ENCODE measurements around the gene BACE2.
"Not testable (repeated sequence)": the region's sequence is repeated elsewhere in the genome, so short reads cannot be mapped to it uniquely, and the experiment has no call there.

Gene BACE2

GRCh38 chr21:41182547-41182946 lies 14.6 kb downstream of the BACE2 start:
- H3K27me3 ChIP-seq (ENCODE audit: control insufficient read depth, insufficient read depth, low read length), result no peaks in the 10 kb centered on the region
- no peaks in the 10 kb centered on the region for H3K36me3 ChIP-seq (ENCODE audit: control insufficient read depth, insufficient read depth, low read length)
- peaks cover 30% of the 10 kb centered on the region for H3K4me1 ChIP-seq (ENCODE audit: control insufficient read depth, insufficient read depth, low read length)
- peaks cover 15% of the 10 kb centered on the region for H3K9me3 ChIP-seq (ENCODE audit: control insufficient read depth, insufficient read depth, low read depth, low read length)
- H3K9ac ChIP-seq (ENCODE audit: low read length), result no peak overlapping the region
- H3K27ac ChIP-seq (ENCODE audit: low read depth, low read length), result no peak overlapping the region
- H3K4me3 ChIP-seq (ENCODE audit: low read depth, low read length), result no peak overlapping the region

- no peak overlapping the region; the same call in 1 of the 2 replicates for H3K4me3 ChIP-seq (ENCODE audit: low read depth, low read length)
- H3K36me3 ChIP-seq (ENCODE audit: control insufficient read depth, insufficient read depth, low read length), result no peaks in the 10 kb centered on the region
- H3K27ac ChIP-seq (ENCODE audit: low read depth, low read length), result peak overlapping the region; percentile 61
- peaks cover 30% of the 10 kb centered on the region for H3K4me1 ChIP-seq (ENCODE audit: control insufficient read depth, insufficient read depth, low read length)
- peaks cover 15% of the 10 kb centered on the region for H3K9me3 ChIP-seq (ENCODE audit: control insufficient read depth, insufficient read depth, low read depth, low read length)
- no peak overlapping the region for H3K9ac ChIP-seq (ENCODE audit: low read length)
- H3K27me3 ChIP-seq (ENCODE audit: control insufficient read depth, insufficient read depth, low read length), result no peaks in the 10 kb centered on the region
Observed at GRCh38 chr21:41183575-41183974, 15.6 kb downstream of the BACE2 start.

- Histone ChIP-seq H3K9me3 (ENCODE audit: control insufficient read depth, insufficient read depth, low read depth, low read length) (peaks cover 15% of the 10 kb centered on the region), H3K4me1 (ENCODE audit: control insufficient read depth, insufficient read depth, low read length) (peaks cover 25% of the 10 kb centered on the region)
Observed at GRCh38 chr21:41185802-41186201, 17.8 kb downstream of the BACE2 start.

GRCh38 chr21:41186755-41187536 lies 19.0 kb downstream of the BACE2 start:
- no peak overlapping the region for H3K9ac ChIP-seq (ENCODE audit: low read length)
- H3K4me1 ChIP-seq (ENCODE audit: control insufficient read depth, insufficient read depth, low read length), result peaks cover 25% of the 10 kb centered on the region
- H3K4me3 ChIP-seq (ENCODE audit: low read depth, low read length), result no peak overlapping the region
- H3K9me3 ChIP-seq (ENCODE audit: control insufficient read depth, insufficient read depth, low read depth, low read length), result peaks cover 7% of the 10 kb centered on the region
- no peak overlapping the region for H3K27ac ChIP-seq (ENCODE audit: low read depth, low read length)
- no peaks in the 10 kb centered on the region for H3K27me3 ChIP-seq (ENCODE audit: control insufficient read depth, insufficient read depth, low read length)
- no peaks in the 10 kb centered on the region for H3K36me3 ChIP-seq (ENCODE audit: control insufficient read depth, insufficient read depth, low read length)

More at GRCh38 chr21:41185802-41186201, 17.8 kb downstream of the BACE2 start:
- no peak overlapping the region for H3K4me3 ChIP-seq (ENCODE audit: low read depth, low read length)
- H3K27me3 ChIP-seq (ENCODE audit: control insufficient read depth, insufficient read depth, low read length), result no peaks in the 10 kb centered on the region
- H3K27ac ChIP-seq (ENCODE audit: low read depth, low read length), result no peak overlapping the region
- no peak overlapping the region for H3K9ac ChIP-seq (ENCODE audit: low read length)
- H3K36me3 ChIP-seq (ENCODE audit: control insufficient read depth, insufficient read depth, low read length), result no peaks in the 10 kb centered on the region

- Histone ChIP-seq H3K4me1 (ENCODE audit: control insufficient read depth, insufficient read depth, low read length) (peaks cover 25% of the 10 kb centered on the region), H3K9me3 (ENCODE audit: control insufficient read depth, insufficient read depth, low read depth, low read length) (peaks cover under 1% of the 10 kb centered on the region), H3K27me3 (ENCODE audit: control insufficient read depth, insufficient read depth, low read length) (no peaks in the 10 kb centered on the region), H3K9ac (ENCODE audit: low read length) (no peak overlapping the region), H3K27ac (ENCODE audit: low read depth, low read length) (no peak overlapping the region), H3K4me3 (ENCODE audit: low read depth, low read length) (no peak overlapping the region), H3K36me3 (ENCODE audit: control insufficient read depth, insufficient read depth, low read length) (no peaks in the 10 kb centered on the region)
Observed at GRCh38 chr21:41187537-41188025, 19.6 kb downstream of the BACE2 start.

GRCh38 chr21:41188486-41189149 lies 20.7 kb downstream of the BACE2 start:
- no peak overlapping the region for H3K4me3 ChIP-seq (ENCODE audit: low read depth, low read length)
- no peak overlapping the region for H3K27ac ChIP-seq (ENCODE audit: low read depth, low read length)
- H3K4me1 ChIP-seq (ENCODE audit: control insufficient read depth, insufficient read depth, low read length), result peaks cover 17% of the 10 kb centered on the region
- H3K9me3 ChIP-seq (ENCODE audit: control insufficient read depth, insufficient read depth, low read depth, low read length), result no peaks in the 10 kb centered on the region
- no peaks in the 10 kb centered on the region for H3K36me3 ChIP-seq (ENCODE audit: control insufficient read depth, insufficient read depth, low read length)
- no peaks in the 10 kb centered on the region for H3K27me3 ChIP-seq (ENCODE audit: control insufficient read depth, insufficient read depth, low read length)
- H3K9ac ChIP-seq (ENCODE audit: low read length), result no peak overlapping the region

- Histone ChIP-seq H3K4me3 (ENCODE audit: low read depth, low read length) (no peak overlapping the region), H3K36me3 (ENCODE audit: control insufficient read depth, insufficient read depth, low read length) (no peaks in the 10 kb centered on the region), H3K9ac (ENCODE audit: low read length) (no peak overlapping the region), H3K27ac (ENCODE audit: low read depth, low read length) (no peak overlapping the region), H3K27me3 (ENCODE audit: control insufficient read depth, insufficient read depth, low read length) (no peaks in the 10 kb centered on the region), H3K9me3 (ENCODE audit: control insufficient read depth, insufficient read depth, low read depth, low read length) (no peaks in the 10 kb centered on the region), H3K4me1 (ENCODE audit: control insufficient read depth, insufficient read depth, low read length) (peaks cover 11% of the 10 kb centered on the region)
Observed at GRCh38 chr21:41189150-41189745, 21.3 kb downstream of the BACE2 start.

- not testable (repeated sequence) for H3K36me3 ChIP-seq (ENCODE audit: control insufficient read depth, insufficient read depth, low read length); H3K4me3 ChIP-seq (ENCODE audit: low read depth, low read length); H3K27ac ChIP-seq (ENCODE audit: low read depth, low read length); H3K27me3 ChIP-seq (ENCODE audit: control insufficient read depth, insufficient read depth, low read length); H3K9ac ChIP-seq (ENCODE audit: low read length); H3K9me3 ChIP-seq (ENCODE audit: control insufficient read depth, insufficient read depth, low read depth, low read length); H3K4me1 ChIP-seq (ENCODE audit: control insufficient read depth, insufficient read depth, low read length)
Observed at GRCh38 chr21:41192552-41192951, 24.6 kb downstream of the BACE2 start.

GRCh38 chr21:41195311-41195710 lies 27.4 kb downstream of the BACE2 start:
- no peaks in the 10 kb centered on the region for H3K36me3 ChIP-seq (ENCODE audit: control insufficient read depth, insufficient read depth, low read length)
- no peaks in the 10 kb centered on the region for H3K27me3 ChIP-seq (ENCODE audit: control insufficient read depth, insufficient read depth, low read length)
- no peak overlapping the region for H3K9ac ChIP-seq (ENCODE audit: low read length)
- H3K4me3 ChIP-seq (ENCODE audit: low read depth, low read length), result no peak overlapping the region
- no peaks in the 10 kb centered on the region for H3K9me3 ChIP-seq (ENCODE audit: control insufficient read depth, insufficient read depth, low read depth, low read length)
- no peak overlapping the region for H3K27ac ChIP-seq (ENCODE audit: low read depth, low read length)
- H3K4me1 ChIP-seq (ENCODE audit: control insufficient read depth, insufficient read depth, low read length), result peaks cover 6% of the 10 kb centered on the region; the same call in 1 of the 2 replicates

GRCh38 chr21:41196993-41197392 lies 29.0 kb downstream of the BACE2 start:
- Histone ChIP-seq H3K36me3 (ENCODE audit: control insufficient read depth, insufficient read depth, low read length) (no peaks in the 10 kb centered on the region), H3K4me3 (ENCODE audit: low read depth, low read length) (no peak overlapping the region), H3K9me3 (ENCODE audit: control insufficient read depth, insufficient read depth, low read depth, low read length) (no peaks in the 10 kb centered on the region), H3K27me3 (ENCODE audit: control insufficient read depth, insufficient read depth, low read length) (no peaks in the 10 kb centered on the region), H3K4me1 (ENCODE audit: control insufficient read depth, insufficient read depth, low read length) (peaks cover 6% of the 10 kb centered on the region; the same call in 1 of the 2 replicates), H3K27ac (ENCODE audit: low read depth, low read length) (no peak overlapping the region), H3K9ac (ENCODE audit: low read length) (no peak overlapping the region)

- no peaks in the 10 kb centered on the region for H3K36me3 ChIP-seq (ENCODE audit: control insufficient read depth, insufficient read depth, low read length)
- H3K27me3 ChIP-seq (ENCODE audit: control insufficient read depth, insufficient read depth, low read length), result no peaks in the 10 kb centered on the region
- H3K4me3 ChIP-seq (ENCODE audit: low read depth, low read length), result no peak overlapping the region
- H3K27ac ChIP-seq (ENCODE audit: low read depth, low read length), result no peak overlapping the region
- H3K4me1 ChIP-seq (ENCODE audit: control insufficient read depth, insufficient read depth, low read length), result peaks cover 6% of the 10 kb centered on the region; the same call in 1 of the 2 replicates
- no peaks in the 10 kb centered on the region for H3K9me3 ChIP-seq (ENCODE audit: control insufficient read depth, insufficient read depth, low read depth, low read length)
- no peak overlapping the region for H3K9ac ChIP-seq (ENCODE audit: low read length)
Observed at GRCh38 chr21:41197582-41197981, 29.6 kb downstream of the BACE2 start.

All from HUES6 (cell line).